GM21367 (cell line): Measurements from ENCODE around the gene NSDHL.

Source experiments
- ATAC-seq: cut with Tn5 transposase; IDR thresholded peaks from one replicate; pipeline ENCODE4 v1.9.1; 2021; ENCODE audit not compliant: unreplicated experiment

The NSDHL gene

GRCh38 chrX:152892999-152893891 is 62.4 kb downstream of the NSDHL start:
- ATAC-seq, result no peak

DNA sequence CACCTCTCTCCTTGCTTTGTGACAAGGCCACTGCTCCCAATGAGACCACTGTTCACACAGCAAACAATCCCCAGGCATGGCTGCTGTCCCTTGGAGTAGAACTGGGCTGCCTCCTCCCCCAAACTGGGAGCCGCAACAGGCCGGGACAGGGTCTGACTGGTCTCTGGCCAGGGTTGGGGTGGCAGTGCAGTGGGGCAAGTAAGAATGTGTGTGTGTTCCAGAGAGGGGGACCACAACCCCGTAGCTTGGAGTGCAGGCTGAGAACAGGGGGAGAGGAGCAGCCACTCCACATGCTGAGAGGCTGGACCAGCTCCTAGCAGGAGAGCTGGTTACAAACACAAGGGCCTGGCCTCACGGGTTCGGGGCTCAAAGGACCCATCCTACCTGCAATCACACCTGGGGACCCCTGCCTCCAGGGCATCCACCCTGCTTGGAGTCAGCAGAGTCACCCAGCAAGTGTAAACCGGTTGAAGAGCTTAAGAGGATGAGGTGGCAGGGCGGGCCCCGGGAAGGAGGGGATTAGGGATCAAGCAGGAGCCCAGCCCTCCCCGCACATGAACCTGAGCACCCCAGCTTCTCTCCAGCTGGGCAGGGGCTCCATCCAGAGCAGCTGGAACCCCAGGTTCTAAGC is 63.2 kb downstream of the NSDHL start:
- no peak for ATAC-seq

DNA sequence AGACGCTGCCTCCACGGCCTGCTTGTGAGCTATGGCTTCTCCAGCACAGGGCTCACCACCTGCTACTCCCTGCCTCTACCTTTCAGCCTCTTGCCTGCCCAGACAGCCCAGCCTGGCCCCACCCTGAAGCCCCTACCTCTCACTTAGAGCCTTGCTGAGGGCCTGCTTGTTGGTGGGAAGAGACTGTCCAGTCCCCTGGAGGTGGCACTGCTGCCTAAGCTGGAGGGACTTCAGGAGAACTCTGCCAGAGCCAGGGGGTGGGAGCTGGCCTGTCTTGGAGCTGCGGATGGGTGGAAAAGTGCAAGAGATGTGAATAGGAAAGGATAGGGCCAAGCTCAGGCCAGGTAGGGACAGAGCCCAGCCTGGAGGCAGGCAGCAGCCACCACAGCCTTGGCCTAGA is 64.3 kb downstream of the NSDHL start:
- ATAC-seq, result no peak

DNA sequence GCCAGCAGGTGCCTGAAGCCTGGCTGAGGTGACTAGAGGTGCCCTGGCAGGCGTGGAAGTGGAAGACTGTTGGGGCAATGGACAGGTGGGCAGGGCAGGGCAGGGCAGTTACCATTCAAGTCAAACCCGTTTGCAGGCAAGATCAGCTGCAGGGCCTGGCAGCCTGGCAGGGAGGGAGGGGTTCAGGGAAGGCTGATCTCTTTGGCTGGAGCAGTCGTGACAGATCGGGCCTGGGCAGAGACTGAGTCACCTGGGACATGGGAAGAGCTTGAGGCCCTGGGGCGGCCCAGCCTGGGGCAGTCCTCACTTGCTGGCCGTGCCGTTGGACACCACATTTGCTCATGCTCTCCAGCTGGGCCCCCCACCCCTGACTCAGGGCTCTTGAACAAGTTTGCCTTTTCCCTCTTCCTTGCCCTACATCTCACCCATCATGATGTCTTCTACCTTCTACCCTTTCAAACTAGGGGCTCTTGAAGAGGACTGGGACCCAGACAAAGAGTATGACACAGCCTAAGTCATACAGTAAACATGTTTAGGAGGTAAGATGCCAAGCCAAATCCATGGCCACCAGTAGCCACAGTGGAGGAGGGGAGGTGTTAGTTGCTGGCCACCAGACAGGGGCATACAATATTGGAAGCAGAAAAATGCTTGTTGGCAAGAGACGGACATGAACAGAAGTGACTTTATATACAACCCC is 65.0 kb downstream of the NSDHL start:
- ATAC-seq, result no peak

- ATAC-seq, result no peak
Observed at GRCh38 chrX:152896450-152896849, 65.6 kb downstream of the NSDHL start.

GRCh38 chrX:152897222-152898131 is 66.6 kb downstream of the NSDHL start, which contains the start of gene ZNF185:
TSS of gene ZNF185 (plus strand) at chrX:152898067. CDS start at chrX:152914490, 16,423 bp downstream.
- no peak for ATAC-seq

GRCh38 chrX:152898442-152898841 is 67.6 kb downstream of the NSDHL start:
- ATAC-seq, result no peak

DNA sequence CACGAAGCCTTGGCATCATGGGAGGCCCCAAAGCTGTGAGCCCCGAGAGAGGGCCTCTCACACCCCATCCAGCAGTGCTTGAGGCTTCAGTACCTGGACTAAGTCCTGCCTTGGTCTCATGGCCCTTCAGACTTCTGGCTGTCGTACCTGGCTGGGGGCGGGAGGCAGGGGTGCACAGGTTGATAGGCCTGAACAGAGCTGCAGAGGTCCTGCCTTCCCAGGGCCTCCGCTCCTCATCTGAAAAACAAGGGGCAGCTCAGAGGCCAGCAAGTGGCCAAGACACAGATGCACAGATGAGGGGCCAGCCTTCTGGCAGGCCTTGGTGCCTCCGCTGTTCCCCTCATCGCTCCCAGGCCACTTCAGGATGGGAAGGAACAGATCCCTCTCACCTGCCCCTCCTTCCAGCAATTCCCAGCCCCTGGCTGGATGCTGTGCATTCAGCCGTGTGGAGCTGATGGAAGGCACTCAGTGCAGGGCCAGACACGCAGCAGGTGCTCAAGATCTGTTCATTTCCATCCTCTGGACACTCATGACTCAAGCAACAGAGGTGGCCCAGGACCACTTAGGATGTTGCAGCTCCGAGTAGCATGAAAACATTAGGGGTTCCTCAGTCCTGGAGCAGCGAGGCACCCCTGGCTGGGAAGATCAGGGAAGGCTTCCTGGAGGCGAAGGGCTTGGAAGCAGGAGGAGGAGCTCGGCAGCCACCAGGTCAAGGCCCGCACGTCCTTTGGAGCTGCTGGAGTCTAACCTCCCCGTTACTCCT is 68.4 kb downstream of the NSDHL start:
- no peak for ATAC-seq

- ATAC-seq, result no peak
Observed at GRCh38 chrX:152899874-152900719, 69.2 kb downstream of the NSDHL start.

DNA sequence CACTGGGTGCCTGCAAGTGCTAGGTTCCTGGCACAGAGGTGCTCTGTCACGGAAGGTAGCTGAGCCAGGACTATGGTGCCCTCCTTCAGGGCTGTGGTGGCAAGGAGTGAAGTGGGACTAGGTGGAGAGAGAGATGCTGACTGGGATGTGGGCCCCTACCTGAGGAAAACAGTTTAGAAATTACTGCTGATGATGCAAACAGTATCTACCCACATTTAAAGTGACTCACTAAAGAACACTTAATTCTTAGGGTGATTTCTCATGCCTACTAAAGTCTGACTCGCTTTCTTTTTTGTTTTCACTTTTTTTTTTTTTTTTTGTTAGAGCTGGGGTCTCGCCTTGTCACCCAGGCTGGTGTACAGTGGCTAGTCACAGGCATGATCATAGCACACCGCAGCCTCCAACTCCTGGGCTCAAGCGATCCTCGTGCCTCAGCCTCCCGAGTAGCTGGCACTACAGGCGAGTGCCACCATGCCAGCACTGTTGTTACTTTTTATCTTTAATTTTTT is 70.1 kb downstream of the NSDHL start:
- no peak for ATAC-seq

GRCh38 chrX:152901816-152902501 is 71.1 kb downstream of the NSDHL start:
- ATAC-seq, result no peak

DNA sequence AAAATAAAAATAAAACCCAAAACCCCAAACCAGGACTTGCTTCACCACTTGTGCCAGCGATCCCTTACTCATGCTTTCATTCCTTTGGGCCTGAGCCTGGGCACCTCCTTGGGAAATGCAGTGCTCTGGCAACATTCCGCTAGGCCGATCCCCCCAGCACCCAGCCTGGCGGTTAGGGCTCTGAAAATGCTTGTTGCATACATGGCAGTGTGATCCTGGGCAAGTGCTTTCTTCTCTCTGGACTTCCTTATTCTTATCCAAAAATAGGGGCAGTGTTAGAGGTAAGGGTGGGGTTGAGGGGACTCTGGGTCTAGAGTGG is 71.6 kb downstream of the NSDHL start:
- no peak for ATAC-seq

- ATAC-seq, result no peak
Observed at GRCh38 chrX:152903589-152903988, 72.7 kb downstream of the NSDHL start.

- no peak for ATAC-seq
Observed at GRCh38 chrX:152904151-152905080, 73.6 kb downstream of the NSDHL start.

DNA sequence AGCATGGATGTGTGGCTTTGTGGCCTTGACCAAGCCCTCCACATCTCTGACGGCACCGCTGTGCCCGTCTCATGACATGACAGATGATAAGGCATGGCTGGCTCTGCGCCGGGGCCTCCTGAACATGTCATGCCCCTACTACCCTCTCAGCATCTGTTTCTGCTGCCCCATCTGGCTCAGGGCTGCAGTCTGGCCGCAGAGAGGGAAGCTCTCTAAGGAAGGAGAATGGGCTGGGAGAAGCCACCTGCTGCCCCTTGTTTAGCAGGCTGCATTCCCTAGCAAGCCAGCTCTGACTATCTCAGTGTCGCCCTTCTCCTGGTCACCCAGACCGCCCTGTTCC is 74.2 kb downstream of the NSDHL start:
- ATAC-seq, result no peak

GRCh38 chrX:152907084-152907651 is 76.3 kb downstream of the NSDHL start:
- ATAC-seq, result no peak

DNA sequence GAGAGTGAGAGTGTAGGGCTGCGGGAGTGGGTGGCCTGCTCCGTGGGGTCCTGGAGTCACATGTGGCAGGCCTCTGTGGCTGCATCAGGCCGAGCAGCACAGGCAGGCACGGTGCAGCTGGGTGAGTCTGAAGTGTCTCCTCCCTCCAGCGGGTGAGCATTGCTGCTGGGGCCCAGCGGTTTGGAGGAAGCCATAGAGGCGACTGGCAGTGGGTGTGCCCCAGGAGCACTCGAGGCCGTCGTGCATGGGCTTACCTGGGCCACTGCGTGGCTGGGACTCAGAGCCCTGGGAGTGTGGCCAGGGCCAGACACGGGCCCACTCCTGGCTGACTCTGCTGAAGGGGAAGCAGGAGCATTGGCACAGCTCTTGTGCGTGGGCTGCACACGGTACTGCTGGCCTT is 77.6 kb downstream of the NSDHL start:
- no peak for ATAC-seq
